ENCODE data around the gene HSD3B2. TPM values are rescaled to one million over a fixed set of nuclear protein-coding genes. Genes with fewer than 3 reads are reported as not detected.

HSD3B2 gene
- total and polyA plus RNA-seq, 2 donors (not counting 3 experiments of a cell fraction or from before 2014, with no cell fraction given), result not detected

DNA sequence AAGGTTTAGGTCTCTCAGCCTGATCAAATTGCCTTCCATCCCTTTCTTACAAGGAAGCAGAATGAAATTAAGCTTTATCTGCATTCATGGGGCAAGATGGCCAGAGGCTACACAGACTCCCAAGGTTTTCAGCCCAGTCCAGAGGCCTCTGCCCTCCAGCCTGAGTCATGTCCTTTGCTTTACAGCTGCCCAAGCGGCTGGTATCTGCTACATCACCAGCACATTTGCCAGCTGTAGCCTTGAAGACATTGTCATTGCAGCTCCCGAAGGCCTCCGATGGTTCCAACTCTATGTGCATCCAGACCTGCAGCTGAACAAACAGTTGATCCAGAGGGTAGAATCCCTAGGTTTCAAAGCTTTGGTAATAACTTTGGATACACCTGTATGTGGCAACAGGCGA is 30.4 kb upstream of the HSD3B2 start:
- Histone ChIP-seq H2AFZ (ENCODE audit: low read depth, low read length) (no peak overlapping the region), H3K4me3 (replicated peaks in 1 of 3; ENCODE audit: insufficient read depth in 1 of 3, low read depth in 1 of 3, low read length in 3 of 3) (no peak overlapping the region), H3K79me2 (ENCODE audit: control insufficient read depth, insufficient read depth, low read length) (no peaks in the 10 kb centered on the region), H3K27ac (ENCODE audit: insufficient read depth, low read depth, low read length) (no peak overlapping the region), H3K9me3 (replicated peaks; ENCODE audit: control insufficient read depth, insufficient read depth, low read length) (no peaks in the 10 kb centered on the region), H3K27me3 (ENCODE audit: control insufficient read depth in 2 of 2, insufficient read depth in 2 of 2, low read length in 2 of 2) (no peaks in the 10 kb centered on the region), H3K36me3 (ENCODE audit: control insufficient read depth in 2 of 2, extremely low read depth in 1 of 2, insufficient read depth in 2 of 2, low read length in 2 of 2) (no peaks in the 10 kb centered on the region), H4K20me1 (replicated peaks; ENCODE audit: control insufficient read depth, extremely low read depth, insufficient read depth, low read length) (no peaks in the 10 kb centered on the region), H3K4me2 (ENCODE audit: insufficient read depth, low read length) (no peak overlapping the region), H3K9me1 (replicated peaks; ENCODE audit: control insufficient read depth, extremely low read depth, insufficient read depth, low read length) (no peaks in the 10 kb centered on the region), H3K9ac (replicated peaks; ENCODE audit: extremely low read depth, insufficient read depth, low read length) (no peak overlapping the region), H3K4me1 (ENCODE audit: control insufficient read depth, extremely low read depth, insufficient read depth, low read length) (no peaks in the 10 kb centered on the region)
- no peak for FAIRE-seq
- ChIA-PET CTCF (interaction anchor here (1.3 to 1.4 kb wide), 2 partner anchors 15 to 109 kb away, joined by 3 to 4 read pairs; no protein-coding TSS in a partner anchor), POLR2A (no interaction called here)
- dilution Hi-C loops (cut with MboI; ENCODE audit: extremely low pct_ligation_motif_present, low sequenced_read_pairs) (no loop called here), intact Hi-C loops (cut with micrococcal nuclease) (no loop called here)
- TF ChIP-seq FOS (IDR thresholded peaks at IDR 0.05; ENCODE audit: borderline replicate concordance, insufficient read depth, low read length), result no peak
- TF ChIP-seq EZH2 (IDR thresholded peaks at IDR 0.05; ENCODE audit: borderline replicate concordance, low read depth, low read length, severe bottlenecking), result no peak
- TF ChIP-seq, protein P1, sequence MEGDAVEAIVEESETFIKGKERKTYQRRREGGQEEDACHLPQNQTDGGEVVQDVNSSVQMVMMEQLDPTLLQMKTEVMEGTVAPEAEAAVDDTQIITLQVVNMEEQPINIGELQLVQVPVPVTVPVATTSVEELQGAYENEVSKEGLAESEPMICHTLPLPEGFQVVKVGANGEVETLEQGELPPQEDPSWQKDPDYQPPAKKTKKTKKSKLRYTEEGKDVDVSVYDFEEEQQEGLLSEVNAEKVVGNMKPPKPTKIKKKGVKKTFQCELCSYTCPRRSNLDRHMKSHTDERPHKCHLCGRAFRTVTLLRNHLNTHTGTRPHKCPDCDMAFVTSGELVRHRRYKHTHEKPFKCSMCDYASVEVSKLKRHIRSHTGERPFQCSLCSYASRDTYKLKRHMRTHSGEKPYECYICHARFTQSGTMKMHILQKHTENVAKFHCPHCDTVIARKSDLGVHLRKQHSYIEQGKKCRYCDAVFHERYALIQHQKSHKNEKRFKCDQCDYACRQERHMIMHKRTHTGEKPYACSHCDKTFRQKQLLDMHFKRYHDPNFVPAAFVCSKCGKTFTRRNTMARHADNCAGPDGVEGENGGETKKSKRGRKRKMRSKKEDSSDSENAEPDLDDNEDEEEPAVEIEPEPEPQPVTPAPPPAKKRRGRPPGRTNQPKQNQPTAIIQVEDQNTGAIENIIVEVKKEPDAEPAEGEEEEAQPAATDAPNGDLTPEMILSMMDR (IDR thresholded peaks at IDR 0.05; ENCODE audit: extremely low read depth in 1 of 2, insufficient read depth in 1 of 2, low read depth in 1 of 2, low read length in 2 of 2), result no peak
- no peak for TF ChIP-seq MYC (IDR thresholded peaks at IDR 0.05; ENCODE audit: low read depth, low read length)
- TF ChIP-seq POLR2A (IDR thresholded peaks at IDR 0.05; ENCODE audit: low read depth, low read length), result no peak
- TF ChIP-seq POLR2AphosphoS5 (IDR thresholded peaks at IDR 0.05; ENCODE audit: insufficient read depth, low read depth, low read length), result no peak
- no peak for TF ChIP-seq GATA2 (IDR thresholded peaks at IDR 0.05; ENCODE audit: insufficient read depth, insufficient read length, low read depth, low read length)
- TF ChIP-seq JUN (IDR thresholded peaks at IDR 0.05; ENCODE audit: borderline replicate concordance, insufficient read depth, insufficient read length, low read depth), result no peak
- TF ChIP-seq, protein P2, sequence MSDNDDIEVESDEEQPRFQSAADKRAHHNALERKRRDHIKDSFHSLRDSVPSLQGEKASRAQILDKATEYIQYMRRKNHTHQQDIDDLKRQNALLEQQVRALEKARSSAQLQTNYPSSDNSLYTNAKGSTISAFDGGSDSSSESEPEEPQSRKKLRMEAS (IDR thresholded peaks at IDR 0.05; ENCODE audit: insufficient read depth, insufficient read length), result no peak
- BruUV-seq (replicated peaks), result no TSS peak
- no peak for DNase-seq (ENCODE audit: low read depth, low spot score)

Data from endothelial cell of umbilical vein (primary cell).